Gastrocnemius medialis (tissue), 4 donors: ENCODE measurements around the gene DCAF8L1.
"Not testable (repeated sequence)": the region's sequence is repeated elsewhere in the genome, so short reads cannot be mapped to it uniquely, and the experiment has no call there.

ENCODE experiments used
- CTCF ChIP-seq, 5 experiments: fragments of 450-650 bp in 3 of 5; fragments of 200-600 bp in 2 of 5; sonication (generic) in 2 of 5; IDR thresholded peaks in 4 of 5; conservative IDR thresholded peaks in 1 of 5; 1 replicate in 4 of 5; 2 replicates in 1 of 5; pipeline ENCODE4 v1.5.1; 2016 to 2019; ENCODE audit warnings: antibody characterized with exemption in 5 of 5, mild to moderate bottlenecking in 3 of 5, moderate library complexity in 3 of 5
- POLR2A ChIP-seq, 2 donors: fragments of 450-650 bp; IDR thresholded peaks; one replicate each; pipeline ENCODE4 v1.6.1; 2017; ENCODE audit warnings: antibody characterized with exemption in 2 of 2, mild to moderate bottlenecking in 2 of 2, moderate library complexity in 2 of 2

DNA sequence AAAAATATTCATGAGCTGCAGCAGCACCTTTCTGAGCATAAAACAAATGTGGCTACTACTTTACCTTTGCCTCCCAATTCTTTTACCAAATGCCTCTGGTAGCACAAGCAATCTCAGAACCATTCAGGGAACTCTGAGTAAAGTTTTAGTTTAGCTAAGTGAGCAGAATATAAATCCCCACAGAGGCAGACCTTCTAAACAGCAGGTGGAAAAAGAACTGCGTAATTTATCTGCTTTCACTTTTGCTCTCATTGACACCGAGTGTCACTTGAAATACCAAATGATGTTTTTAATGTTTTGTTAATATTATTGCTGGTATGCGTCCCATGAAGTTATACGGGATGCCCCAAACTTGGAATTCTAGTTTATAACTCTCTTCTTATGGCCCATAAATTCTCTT lies 4.3 kb downstream of the DCAF8L1 start:
- TF ChIP-seq CTCF (IDR thresholded peaks at IDR 0.05 in 4 of 5, conservative IDR thresholded peaks at IDR 0.05 in 1 of 5); POLR2A (IDR thresholded peaks at IDR 0.05): not testable (repeated sequence)
